GM10266 (cell line): ENCODE data around the gene PDE11A.

Source experiments
- DNase-seq: peaks from one replicate; pipeline ENCODE4 v3.0.0; 2012; ENCODE audit errors: extremely low spot score
- CTCF ChIP-seq: IDR thresholded peaks from 2 replicates; pipeline ENCODE4 v1.5.1; 2012; ENCODE audit warnings: mild to moderate bottlenecking, low read depth; ENCODE audit not compliant: control insufficient read depth, insufficient read depth; ENCODE audit errors: missing control alignments

PDE11A gene

GRCh38 chr2:177586154-177586553 is 486.4 kb downstream of the PDE11A start:
- no peak for DNase-seq
- no peak for TF ChIP-seq CTCF

GRCh38 chr2:177585234-177585863 is 487.2 kb downstream of the PDE11A start:
- no peak for TF ChIP-seq CTCF
- no peak for DNase-seq

- DNase-seq = no peak
Measured at GRCh38 chr2:177584030-177584692, 488.4 kb downstream of the PDE11A start.

GRCh38 chr2:177582000-177582399 is 490.6 kb downstream of the PDE11A start:
- TF ChIP-seq CTCF = no peak
- no peak for DNase-seq

More at GRCh38 chr2:177584030-177584692, 488.4 kb downstream of the PDE11A start:
- no peak for TF ChIP-seq CTCF

- TF ChIP-seq CTCF = no peak
- DNase-seq = no peak
Measured at GRCh38 chr2:177579486-177580036, 493.0 kb downstream of the PDE11A start.

GRCh38 chr2:177578454-177578853 is 494.1 kb downstream of the PDE11A start:
- no peak for TF ChIP-seq CTCF
- no peak for DNase-seq

- TF ChIP-seq CTCF = no peak
Measured at GRCh38 chr2:177577075-177577474, 495.5 kb downstream of the PDE11A start.

More at GRCh38 chr2:177577075-177577474, 495.5 kb downstream of the PDE11A start:
- DNase-seq = no peak
